Gastroesophageal sphincter (tissue), 3 donors: ENCODE results near the gene FGGY.

ENCODE experiments used
- POLR2AphosphoS5 ChIP-seq: sonication (generic); formaldehyde crosslinking; IDR thresholded peaks from one replicate; pipeline ENCODE4 v1.6.1; 2017; ENCODE audit warnings: antibody characterized with exemption
- TF ChIP-seq, protein P1 (sequence below), 4 experiments: fragments of 200-600 bp in 2 of 4; fragments of 450-650 bp in 2 of 4; sonication (generic) in 1 of 4; IDR thresholded peaks; one replicate each; pipeline ENCODE4 v1.5.1; 2017 to 2019; ENCODE audit warnings: antibody characterized with exemption in 4 of 4, mild to moderate bottlenecking in 2 of 4, moderate library complexity in 2 of 4

- TF ChIP-seq POLR2AphosphoS5 = no peak
- TF ChIP-seq, protein P1, sequence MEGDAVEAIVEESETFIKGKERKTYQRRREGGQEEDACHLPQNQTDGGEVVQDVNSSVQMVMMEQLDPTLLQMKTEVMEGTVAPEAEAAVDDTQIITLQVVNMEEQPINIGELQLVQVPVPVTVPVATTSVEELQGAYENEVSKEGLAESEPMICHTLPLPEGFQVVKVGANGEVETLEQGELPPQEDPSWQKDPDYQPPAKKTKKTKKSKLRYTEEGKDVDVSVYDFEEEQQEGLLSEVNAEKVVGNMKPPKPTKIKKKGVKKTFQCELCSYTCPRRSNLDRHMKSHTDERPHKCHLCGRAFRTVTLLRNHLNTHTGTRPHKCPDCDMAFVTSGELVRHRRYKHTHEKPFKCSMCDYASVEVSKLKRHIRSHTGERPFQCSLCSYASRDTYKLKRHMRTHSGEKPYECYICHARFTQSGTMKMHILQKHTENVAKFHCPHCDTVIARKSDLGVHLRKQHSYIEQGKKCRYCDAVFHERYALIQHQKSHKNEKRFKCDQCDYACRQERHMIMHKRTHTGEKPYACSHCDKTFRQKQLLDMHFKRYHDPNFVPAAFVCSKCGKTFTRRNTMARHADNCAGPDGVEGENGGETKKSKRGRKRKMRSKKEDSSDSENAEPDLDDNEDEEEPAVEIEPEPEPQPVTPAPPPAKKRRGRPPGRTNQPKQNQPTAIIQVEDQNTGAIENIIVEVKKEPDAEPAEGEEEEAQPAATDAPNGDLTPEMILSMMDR (IDR thresholded peaks at IDR 0.05) = no peak
Measured at GRCh38 chr1:59769736-59770095, 472.8 kb downstream of the FGGY start.
